DLD1 (cell line): ENCODE measurements around the gene CDKN1C.
"Not testable (repeated sequence)": the region's sequence is repeated elsewhere in the genome, so short reads cannot be mapped to it uniquely, and the experiment has no call there.

Experiments
- in situ Hi-C: cut with HindIII; loops from 2 replicates; pipeline ENCODE4 v1.10.0; 2017; ENCODE audit warnings: low sequenced_read_pairs

Gene CDKN1C

GRCh38 chr11:2909133-2909902, 23.7 kb upstream of the CDKN1C start:
- in situ Hi-C loops: no loop called here

DNA sequence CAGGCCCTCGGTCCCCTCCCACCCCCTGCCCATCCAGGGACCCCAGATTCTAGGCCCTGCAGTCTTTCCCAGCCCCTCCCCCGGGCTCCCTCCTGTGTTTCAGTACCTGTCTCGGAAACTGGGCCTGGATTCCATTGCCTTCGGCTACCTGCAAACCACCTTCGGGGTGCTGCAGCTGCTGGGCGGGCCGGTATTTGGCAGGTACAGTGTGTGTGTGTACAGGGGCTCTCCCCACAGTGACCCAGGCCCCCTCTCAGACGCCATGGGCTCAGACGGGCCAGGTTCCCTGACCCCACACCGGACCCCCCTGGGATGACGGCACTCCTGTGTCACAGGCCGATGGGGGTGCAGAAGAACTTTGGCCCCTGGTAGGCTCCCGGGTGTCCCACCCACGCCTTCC, 22.6 kb upstream of the CDKN1C start:
- in situ Hi-C loops: no loop called here

- in situ Hi-C loops: not testable (repeated sequence)
These were observed 19.7 kb upstream of the CDKN1C start for GRCh38 chr11:2905299-2905698.

DNA sequence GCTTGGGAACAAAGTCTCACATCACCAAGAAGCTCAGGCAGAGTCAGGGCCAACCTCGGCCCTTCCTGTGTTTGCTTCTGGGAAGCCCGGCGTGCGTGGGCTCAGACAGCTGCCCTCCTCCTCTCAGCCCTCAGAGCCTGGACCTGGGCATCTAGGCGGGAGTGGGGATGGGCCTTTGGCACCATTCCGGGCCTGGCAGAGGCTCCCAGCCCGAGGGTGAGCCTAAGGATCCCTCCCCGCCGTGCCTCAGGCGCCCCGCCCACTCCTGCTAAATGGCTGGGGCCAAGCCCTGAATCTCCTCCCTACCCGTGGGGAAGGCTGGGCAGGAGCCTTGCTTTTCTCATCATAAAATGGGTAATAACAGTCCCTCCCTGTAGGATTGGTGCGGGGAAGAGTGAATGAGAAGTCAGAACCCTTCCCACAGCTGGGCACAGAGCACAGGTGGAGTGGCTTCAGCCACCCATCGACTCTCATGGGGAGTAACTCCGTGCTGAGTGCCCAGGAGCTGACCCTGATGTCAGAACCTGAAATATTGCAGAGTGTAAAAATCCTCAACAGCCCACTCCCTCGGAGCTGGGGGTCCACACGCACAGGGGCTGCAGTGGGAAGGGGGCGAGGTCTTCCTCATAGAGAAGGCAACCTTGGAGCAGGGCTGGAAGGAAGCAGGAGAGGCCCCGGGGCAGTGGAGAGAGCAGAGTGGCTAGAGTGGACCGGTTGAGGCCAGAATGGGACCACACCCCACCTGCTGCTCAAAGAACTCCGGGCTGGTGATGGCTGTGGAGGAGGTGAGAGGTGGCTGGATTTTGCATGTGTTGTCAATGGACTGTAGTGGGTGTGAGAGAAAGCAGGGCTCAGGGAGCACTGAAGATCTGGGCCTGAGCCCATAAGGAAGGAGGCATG, 18.8 kb upstream of the CDKN1C start:
- in situ Hi-C loops: no loop called here

GRCh38 chr11:2903672-2904011, 18.1 kb upstream of the CDKN1C start:
- in situ Hi-C loops: no loop called here

DNA sequence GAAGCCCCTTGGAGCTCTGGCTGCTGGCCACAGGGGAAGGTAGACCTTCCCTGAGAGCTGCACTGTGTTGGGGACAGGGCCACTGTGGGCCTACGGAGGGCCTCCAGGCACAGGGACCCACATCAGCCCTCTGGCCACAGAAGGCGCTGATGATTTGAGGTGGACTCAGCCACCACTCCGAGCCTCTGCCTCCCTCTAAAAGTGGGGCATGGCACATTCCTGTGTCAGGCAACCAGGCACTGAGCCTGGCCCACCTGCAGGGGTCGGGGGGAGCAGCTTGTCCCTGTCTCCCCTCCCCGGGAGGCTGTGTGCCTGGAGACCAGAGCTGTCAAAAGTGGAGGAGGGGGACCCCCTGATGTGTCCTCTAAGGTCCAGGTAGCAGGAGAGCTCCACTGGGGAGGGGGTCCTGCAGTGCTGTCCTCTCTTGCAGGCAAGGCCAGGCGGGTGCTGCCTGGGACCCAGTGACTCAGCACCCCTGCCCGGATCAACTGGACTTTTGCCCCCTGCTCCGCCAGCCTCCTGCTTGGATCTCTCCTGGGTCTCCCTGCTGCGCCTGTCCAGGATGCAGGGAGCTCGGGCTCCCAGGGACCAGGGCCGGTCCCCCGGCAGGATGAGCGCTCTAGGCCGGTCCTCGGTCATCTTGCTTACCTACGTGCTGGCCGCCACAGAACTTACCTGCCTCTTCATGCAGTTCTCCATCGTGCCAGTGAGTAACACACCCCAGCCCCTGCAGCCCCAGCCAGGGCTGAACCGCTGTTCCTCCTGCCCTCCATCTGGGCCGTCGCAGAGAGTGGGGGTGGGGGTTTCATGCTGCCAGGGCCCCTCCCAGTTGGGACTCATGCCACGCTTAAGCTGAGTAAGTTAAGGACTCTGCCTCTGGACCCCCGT, 17.5 kb upstream of the CDKN1C start:
- in situ Hi-C loops: no loop called here

DNA sequence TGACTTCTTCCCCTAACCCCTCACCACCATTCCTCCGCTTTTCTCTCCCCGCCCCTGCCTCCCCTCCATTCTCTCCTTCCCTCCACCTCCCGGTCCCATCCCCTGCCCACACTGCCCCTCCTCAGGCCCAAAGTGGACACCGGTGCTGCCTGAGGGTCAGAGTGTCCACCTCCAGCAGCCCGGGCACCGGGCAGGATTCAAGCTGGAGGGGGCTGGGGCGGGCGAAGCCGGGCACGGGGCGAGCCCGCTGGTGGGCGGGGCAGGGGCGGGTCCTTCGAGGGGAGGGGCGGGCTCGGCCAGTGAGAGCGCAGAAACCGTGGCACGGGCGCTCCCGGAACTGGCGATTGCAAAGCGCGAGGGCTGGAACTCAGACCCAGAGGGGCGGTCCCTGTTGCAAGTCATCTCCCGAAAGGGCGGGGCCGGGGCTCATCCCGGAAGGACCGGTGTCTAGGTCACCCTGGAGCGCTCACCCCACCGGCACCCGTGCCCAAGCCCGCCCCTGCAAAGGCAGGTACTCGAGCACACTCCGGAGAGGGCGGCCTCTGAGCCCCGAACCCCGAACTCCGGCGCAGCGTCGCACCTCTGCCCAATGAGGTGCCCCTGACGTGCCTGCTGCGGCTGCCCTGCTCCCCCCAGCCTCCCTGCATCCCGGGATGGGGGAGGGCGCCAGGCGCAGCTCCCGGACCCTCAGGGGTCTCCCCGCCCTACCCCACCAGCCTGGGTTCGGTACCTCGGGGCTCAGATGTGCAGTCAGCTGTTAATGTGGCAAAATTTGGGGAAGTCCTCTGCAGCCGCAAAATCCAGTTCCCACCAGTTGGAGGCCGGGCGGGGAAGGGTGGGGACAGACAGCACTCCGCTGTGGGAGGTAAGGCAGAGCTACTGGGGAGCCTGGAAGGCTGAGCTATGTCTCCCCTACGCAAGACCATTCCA, 16.5 kb upstream of the CDKN1C start:
- in situ Hi-C loops: no loop called here

DNA sequence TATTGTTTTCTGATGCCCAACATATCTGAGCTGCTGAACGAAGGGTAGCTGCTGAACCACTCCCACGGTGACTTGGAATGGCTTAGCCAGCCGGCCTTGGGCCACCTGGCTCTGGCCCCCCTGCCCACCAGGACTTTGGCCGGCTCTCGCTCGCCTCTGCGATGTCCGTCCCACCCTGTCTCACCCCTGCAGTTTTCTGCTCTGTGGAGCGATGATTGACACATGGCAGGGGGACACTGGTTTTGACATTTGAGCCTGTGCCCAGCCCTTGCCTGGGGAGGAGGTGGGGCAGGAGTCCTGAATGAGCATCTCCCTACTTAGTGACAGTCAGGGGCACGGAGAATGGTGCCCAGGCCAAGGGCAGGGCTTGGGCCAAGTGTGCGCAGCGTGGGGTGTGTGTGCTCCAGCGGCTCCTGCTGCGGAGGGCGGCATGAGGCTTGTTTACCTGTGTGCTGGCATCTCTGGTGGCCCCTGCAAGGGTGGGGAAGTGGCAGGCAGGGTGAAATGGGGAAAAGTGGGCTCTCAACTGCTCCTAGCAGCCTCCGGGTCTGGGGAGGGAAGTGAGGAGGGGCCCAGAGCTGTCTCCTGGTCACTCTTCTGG, 15.7 kb upstream of the CDKN1C start:
- in situ Hi-C loops: no loop called here

DNA sequence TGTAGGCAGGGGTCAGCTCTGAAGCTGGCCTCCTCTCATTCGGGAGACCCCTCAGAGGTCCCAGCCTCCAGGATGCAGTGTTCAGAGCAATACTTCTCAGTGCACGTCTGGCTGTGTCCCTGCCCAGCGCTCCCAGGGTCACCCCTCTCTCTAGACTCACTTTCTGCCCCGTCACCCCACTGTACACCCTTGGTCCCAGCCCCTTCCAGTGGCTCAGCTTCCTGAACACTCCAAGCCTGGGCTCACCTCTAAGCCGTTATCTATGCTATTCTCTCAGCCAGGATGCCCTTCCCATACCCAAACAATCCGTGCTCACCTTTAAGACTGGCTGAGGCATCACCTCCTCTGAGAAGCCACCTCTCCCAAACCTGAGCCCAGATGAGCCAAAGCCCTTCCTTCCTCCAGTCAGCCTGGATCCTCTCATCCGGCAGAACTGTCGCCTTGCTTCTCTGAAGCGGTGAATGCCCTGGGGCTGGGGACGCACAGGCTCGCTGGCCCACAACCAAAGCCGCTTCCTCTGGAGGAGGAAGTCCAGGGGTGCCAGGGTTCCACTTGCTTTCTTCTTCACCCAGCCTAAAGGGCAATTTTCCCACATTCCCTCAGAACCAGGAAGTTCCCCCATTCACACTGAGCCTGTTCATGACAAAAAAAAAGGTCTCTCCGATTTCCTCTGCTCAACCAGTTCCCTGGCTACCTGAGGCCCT, 13.7 kb upstream of the CDKN1C start:
- in situ Hi-C loops: no loop called here

DNA sequence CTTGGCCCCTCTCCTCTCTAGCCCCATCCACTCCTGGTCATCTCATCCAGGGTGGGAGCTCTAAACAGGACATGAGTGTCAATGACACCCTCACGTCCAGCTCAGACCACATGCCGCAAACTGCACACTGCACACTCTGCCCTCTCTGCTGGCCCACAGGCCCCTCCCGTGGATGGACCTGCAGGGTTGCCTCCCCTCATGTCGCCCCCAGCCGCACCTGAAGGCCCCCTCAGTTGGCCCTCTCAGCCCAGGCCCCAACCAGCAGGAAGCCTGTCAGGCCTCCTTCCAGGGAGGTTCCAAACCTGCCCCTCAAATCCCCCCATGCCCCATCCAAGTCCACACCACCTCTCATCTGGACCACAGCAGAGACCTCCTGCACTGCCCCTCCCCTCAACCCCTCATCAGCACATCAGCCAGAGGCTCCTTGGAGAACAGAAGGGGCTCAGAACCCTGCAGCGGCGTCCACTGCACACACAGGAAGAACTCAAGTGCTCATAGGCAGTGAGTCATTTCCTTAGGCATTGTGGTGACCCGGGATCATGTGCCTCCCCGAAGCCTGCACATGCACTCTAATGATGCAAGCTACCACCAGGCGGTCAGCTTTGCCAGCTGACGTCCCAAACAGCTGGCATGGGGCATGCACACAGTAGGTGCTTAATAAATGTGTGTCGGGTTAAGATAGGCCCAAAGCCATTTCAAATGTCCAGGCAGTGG, 12.9 kb upstream of the CDKN1C start:
- in situ Hi-C loops: no loop called here

DNA sequence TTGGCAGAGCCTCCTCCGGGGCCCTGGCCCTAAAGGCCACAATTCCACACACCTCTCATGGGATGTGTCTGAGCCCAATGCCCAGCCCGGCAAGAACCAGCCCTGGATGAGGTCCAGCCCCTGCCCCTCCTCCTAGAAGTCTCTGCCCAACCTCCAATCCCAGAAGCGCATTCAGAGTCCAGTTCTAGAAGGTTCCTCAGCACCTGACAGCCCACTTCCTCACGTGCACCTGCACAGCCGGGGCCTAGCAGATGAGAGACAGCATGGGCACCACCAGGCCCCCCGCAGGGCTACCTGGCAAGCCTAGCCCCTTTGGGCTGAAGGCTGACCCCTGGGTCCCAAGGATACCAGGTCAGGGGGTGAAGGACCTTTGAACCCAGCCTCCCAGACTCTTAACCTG, 11.5 kb upstream of the CDKN1C start:
- in situ Hi-C loops: no loop called here

DNA sequence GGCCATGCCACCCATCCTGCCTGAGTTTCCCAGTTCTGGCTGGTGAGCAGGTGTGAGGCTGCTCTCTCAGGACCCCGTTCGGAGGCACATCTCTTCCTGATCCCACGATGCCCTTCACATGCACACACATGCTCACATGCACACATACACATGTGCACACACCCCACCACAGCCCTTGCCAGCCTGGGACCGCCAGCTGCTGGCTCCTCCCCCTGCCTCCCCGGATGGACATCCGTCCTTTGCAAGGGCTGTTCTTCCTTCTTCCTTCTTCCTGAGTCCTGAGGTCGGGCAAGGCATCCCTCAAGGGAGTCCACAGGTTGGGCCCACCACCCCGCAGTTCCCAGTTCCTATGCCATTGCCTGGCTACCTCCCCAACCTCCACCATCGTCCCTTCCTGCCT, 10.5 kb upstream of the CDKN1C start:
- in situ Hi-C loops: no loop called here

- in situ Hi-C loops: no loop called here
These were observed 8.4 kb upstream of the CDKN1C start for GRCh38 chr11:2893935-2894334.

DNA sequence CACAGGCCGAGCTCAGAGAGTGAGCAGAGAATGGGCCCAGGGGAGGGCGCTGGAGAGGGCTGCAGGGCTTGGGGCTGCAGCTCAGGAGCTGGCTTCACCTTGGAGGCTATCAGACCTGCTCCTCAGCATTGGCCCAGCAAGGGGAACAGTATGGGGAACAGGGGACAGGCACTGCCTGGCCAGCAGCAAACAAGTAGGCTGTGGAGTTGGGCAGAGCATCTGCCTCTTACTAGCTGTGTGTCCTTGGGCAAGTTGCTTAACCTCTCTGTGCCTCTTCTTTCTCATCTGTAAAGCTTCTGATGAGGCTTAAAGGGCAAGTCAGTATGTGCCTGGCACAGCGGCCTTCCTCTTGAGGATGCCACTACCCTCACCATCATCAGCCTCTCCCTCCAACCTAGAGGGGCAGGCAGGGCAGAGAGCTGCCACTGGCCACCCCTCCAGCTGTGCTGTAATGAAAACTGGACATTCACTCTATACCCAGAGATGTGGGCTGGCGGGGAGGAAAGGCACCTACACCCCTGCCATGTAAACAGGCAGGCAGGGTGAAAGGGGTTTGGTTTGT, 7.5 kb upstream of the CDKN1C start:
- in situ Hi-C loops: no loop called here

DNA sequence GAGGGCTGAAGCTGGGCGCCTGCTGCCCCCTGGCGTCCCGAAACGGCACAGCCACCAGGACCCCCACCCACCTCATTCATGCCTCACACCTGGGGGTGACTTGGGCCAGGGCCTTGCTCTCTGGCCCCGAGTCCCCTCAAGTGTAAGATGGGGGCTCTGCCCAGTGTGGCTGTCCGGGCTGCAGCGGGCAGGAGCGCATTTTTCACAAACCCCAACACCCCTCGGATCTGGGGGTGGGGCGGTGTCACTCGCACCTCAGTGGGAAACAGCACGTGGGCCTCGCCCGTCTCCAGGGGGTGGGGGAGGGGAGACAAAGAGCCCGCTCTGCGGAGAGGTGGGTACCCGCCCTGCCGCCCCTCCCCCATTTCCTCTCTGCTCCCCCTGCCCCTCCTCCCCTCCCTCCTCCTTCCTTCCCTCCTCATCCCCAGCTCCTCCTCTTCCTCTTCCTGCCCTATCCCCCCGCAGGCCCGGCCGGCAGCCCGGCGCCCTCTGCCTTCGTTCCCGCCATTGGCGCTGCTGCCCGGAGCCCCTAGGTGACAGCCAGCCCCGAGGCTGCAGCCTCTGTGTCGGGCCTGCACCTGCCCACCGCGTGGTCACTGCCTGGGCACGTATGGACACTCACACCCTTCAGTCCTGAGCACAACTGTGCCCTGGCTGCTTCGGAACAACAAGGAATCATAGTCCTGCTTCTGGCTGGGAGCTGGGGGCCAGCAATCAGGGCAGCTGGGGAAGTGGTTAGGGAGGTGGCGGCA, 6.8 kb upstream of the CDKN1C start:
- in situ Hi-C loops: no loop called here

- in situ Hi-C loops: no loop called here
These were observed 6.0 kb upstream of the CDKN1C start for GRCh38 chr11:2891326-2892214.
